ENCODE results near the gene PPP4R3C. TPM values are rescaled to one million over a fixed set of nuclear protein-coding genes. Genes with fewer than 3 reads are reported as not detected.
"Not testable (repeated sequence)": the region's sequence is repeated elsewhere in the genome, so short reads cannot be mapped to it uniquely, and the experiment has no call there.

The PPP4R3C gene
- total RNA-seq, result not detected in 2 replicates
- long read RNA-seq, result 0 reads

DNA sequence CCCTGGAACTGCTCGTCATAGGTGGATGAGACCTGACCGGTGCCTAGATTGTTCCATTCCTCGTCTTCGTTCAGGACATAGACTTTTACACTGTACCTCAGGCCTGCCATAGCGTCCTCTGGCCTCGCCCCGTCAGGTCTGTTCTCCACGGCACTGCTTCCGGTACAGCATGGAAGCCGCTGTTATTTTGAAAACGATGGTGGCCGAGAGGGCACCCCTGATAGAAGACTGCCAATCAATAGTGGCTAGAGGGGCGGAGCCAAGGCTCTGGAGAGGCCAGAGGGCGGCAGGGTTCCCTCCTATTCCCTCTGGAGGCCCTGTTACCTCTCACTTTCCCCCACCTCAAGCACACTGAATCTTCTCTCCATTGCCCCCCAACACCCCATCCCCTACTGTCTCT lies at the start of gene PPP4R3C:
TSS of gene PPP4R3C (minus strand) at position 155 of the 400 bp plus-strand sequence. CDS start at position 110, 45 bp downstream.
- Mint-ChIP-seq H3K4me1 (ENCODE audit: unreplicated experiment) (no peaks in the 10 kb centered on the region), H3K36me3 (ENCODE audit: unreplicated experiment) (no peaks in the 10 kb centered on the region), H3K27me3 (ENCODE audit: unreplicated experiment) (no peaks in the 10 kb centered on the region), H3K9me3 (ENCODE audit: unreplicated experiment) (peaks cover 31% of the 10 kb centered on the region), H3K27ac (ENCODE audit: unreplicated experiment) (no peak within 1 kb of the TSS), H3K4me3 (ENCODE audit: unreplicated experiment) (no peak within 1 kb of the TSS)
- no peak for DNase-seq (ENCODE audit: extremely low spot score, unreplicated experiment)
- TF ChIP-seq, protein P1, sequence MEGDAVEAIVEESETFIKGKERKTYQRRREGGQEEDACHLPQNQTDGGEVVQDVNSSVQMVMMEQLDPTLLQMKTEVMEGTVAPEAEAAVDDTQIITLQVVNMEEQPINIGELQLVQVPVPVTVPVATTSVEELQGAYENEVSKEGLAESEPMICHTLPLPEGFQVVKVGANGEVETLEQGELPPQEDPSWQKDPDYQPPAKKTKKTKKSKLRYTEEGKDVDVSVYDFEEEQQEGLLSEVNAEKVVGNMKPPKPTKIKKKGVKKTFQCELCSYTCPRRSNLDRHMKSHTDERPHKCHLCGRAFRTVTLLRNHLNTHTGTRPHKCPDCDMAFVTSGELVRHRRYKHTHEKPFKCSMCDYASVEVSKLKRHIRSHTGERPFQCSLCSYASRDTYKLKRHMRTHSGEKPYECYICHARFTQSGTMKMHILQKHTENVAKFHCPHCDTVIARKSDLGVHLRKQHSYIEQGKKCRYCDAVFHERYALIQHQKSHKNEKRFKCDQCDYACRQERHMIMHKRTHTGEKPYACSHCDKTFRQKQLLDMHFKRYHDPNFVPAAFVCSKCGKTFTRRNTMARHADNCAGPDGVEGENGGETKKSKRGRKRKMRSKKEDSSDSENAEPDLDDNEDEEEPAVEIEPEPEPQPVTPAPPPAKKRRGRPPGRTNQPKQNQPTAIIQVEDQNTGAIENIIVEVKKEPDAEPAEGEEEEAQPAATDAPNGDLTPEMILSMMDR (IDR thresholded peaks at IDR 0.05), result no peak

GRCh38 chrX:27491397-27491796 lies 28.3 kb upstream of the PPP4R3C start:
- Mint-ChIP-seq H3K9me3 (ENCODE audit: unreplicated experiment) (peaks cover 15% of the 10 kb centered on the region), H3K27me3 (ENCODE audit: unreplicated experiment) (no peaks in the 10 kb centered on the region), H3K4me3 (ENCODE audit: unreplicated experiment) (no peak overlapping the region), H3K27ac (ENCODE audit: unreplicated experiment) (no peak overlapping the region), H3K36me3 (ENCODE audit: unreplicated experiment) (no peaks in the 10 kb centered on the region), H3K4me1 (ENCODE audit: unreplicated experiment) (no peaks in the 10 kb centered on the region)
- TF ChIP-seq, protein P1 (IDR thresholded peaks at IDR 0.05), result no peak
- DNase-seq (ENCODE audit: extremely low spot score, unreplicated experiment), result no peak

- no peak overlapping the region for H3K27ac Mint-ChIP-seq (ENCODE audit: unreplicated experiment)
- TF ChIP-seq, protein P1 (IDR thresholded peaks at IDR 0.05), result no peak
- no peak for DNase-seq (ENCODE audit: extremely low spot score, unreplicated experiment)
- H3K27me3 Mint-ChIP-seq (ENCODE audit: unreplicated experiment), result no peaks in the 10 kb centered on the region
- no peaks in the 10 kb centered on the region for H3K4me1 Mint-ChIP-seq (ENCODE audit: unreplicated experiment)
- no peak overlapping the region for H3K4me3 Mint-ChIP-seq (ENCODE audit: unreplicated experiment)
- H3K9me3 Mint-ChIP-seq (ENCODE audit: unreplicated experiment), result peaks cover 24% of the 10 kb centered on the region
- H3K36me3 Mint-ChIP-seq (ENCODE audit: unreplicated experiment), result no peaks in the 10 kb centered on the region
Measured at GRCh38 chrX:27466051-27466450, 2.9 kb upstream of the PPP4R3C start.

DNA sequence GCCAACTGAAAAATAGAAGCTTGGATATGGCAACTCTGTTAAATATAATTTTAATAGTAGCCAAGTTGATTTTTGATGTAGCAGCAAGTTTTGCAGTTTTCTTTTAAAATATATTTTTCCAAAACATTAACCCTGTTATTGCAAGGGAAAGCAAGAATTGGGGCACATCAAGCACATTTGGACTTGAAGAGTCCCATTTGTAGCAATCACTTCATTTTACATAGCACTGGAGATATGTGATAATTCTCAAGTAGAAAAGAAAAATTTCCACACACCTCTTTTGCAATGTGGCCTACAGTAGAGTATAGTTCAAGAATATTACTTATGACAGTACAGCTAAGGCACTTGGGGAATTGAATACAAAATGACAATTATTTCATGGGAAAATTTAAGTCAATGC lies 1.9 kb upstream of the PPP4R3C start:
- no peak for DNase-seq (ENCODE audit: extremely low spot score, unreplicated experiment)
- H3K27ac Mint-ChIP-seq (ENCODE audit: unreplicated experiment), result no peak overlapping the region
- no peaks in the 10 kb centered on the region for H3K4me1 Mint-ChIP-seq (ENCODE audit: unreplicated experiment)
- H3K4me3 Mint-ChIP-seq (ENCODE audit: unreplicated experiment), result no peak overlapping the region
- peaks cover 31% of the 10 kb centered on the region for H3K9me3 Mint-ChIP-seq (ENCODE audit: unreplicated experiment)
- H3K27me3 Mint-ChIP-seq (ENCODE audit: unreplicated experiment), result no peaks in the 10 kb centered on the region
- TF ChIP-seq, protein P1 (IDR thresholded peaks at IDR 0.05), result no peak
- H3K36me3 Mint-ChIP-seq (ENCODE audit: unreplicated experiment), result no peaks in the 10 kb centered on the region

DNA sequence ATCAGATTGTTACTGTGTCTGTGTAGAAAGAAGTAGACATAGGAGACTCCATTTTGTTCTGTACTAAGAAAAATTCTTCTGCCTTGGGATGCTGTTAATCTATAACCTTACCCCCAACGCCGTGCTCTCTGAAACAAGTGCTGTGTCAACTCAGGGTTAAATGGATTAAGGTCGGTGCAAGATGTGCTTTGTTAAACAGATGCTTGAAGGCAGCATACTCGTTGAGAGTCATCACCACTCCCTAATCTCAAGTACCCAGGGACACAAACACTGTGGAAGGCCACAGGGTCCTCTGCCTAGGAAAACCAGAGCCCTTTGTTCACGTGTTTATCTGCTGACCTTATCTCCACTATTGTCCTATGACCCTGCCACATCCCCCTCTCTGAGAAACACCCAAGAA lies 4.0 kb downstream of the PPP4R3C start:
- peaks cover 25% of the 10 kb centered on the region for H3K9me3 Mint-ChIP-seq (ENCODE audit: unreplicated experiment)
- H3K27ac Mint-ChIP-seq (ENCODE audit: unreplicated experiment), result not testable (repeated sequence)

DNA sequence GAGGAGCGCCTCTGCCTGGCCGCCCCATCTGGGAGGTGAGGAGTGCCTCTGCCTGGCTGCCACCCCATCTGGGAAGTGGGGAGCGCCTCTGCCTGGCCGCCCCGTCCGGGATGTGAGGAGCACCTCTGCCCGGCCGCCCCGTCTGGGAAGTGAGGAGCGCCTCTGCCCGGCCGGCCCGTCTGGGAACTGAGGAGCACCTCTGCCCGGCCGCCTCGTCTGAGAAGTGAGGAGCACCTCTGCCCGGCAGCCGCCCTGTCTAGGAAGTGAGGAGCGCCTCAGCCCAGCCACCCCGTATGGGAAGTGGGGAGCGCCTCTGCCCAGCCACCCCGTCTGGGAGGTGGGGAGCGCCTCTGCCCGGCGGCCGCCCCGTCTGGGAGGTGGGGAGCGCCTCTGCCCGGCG lies 4.6 kb downstream of the PPP4R3C start:
- peaks cover 28% of the 10 kb centered on the region for H3K9me3 Mint-ChIP-seq (ENCODE audit: unreplicated experiment)
- H3K4me1 Mint-ChIP-seq (ENCODE audit: unreplicated experiment); DNase-seq (ENCODE audit: extremely low spot score, unreplicated experiment); H3K27ac Mint-ChIP-seq (ENCODE audit: unreplicated experiment); H3K27me3 Mint-ChIP-seq (ENCODE audit: unreplicated experiment); H3K4me3 Mint-ChIP-seq (ENCODE audit: unreplicated experiment); H3K36me3 Mint-ChIP-seq (ENCODE audit: unreplicated experiment): not testable (repeated sequence)

More for the DNA sequence above, 4.0 kb downstream of the PPP4R3C start:
- DNase-seq (ENCODE audit: extremely low spot score, unreplicated experiment); H3K27me3 Mint-ChIP-seq (ENCODE audit: unreplicated experiment); H3K4me3 Mint-ChIP-seq (ENCODE audit: unreplicated experiment); H3K4me1 Mint-ChIP-seq (ENCODE audit: unreplicated experiment); H3K36me3 Mint-ChIP-seq (ENCODE audit: unreplicated experiment): not testable (repeated sequence)

Data from osteocyte (in vitro differentiated cells).